Measurements from ENCODE around the gene ESRRG. TPM values are rescaled to one million over a fixed set of nuclear protein-coding genes. Genes with fewer than 3 reads are reported as not detected.
"Not testable (repeated sequence)": the region's sequence is repeated elsewhere in the genome, so short reads cannot be mapped to it uniquely, and the experiment has no call there.

The ESRRG gene
- total RNA-seq, 2 experiments from 2014 or later: not detected

- ChIA-PET POLR2A (no interaction called here), CTCF (no interaction called here)
- DNase-seq: no peak
- Mint-ChIP-seq H3K27me3 (no peaks in the 10 kb centered on the region), H3K27ac (no peak overlapping the region), H3K4me3 (no peak overlapping the region), H3K9me3 (no peaks in the 10 kb centered on the region), H3K36me3 (ENCODE audit: low read depth) (no peaks in the 10 kb centered on the region), H3K4me1 (no peaks in the 10 kb centered on the region)
These were observed 8.3 kb upstream of the ESRRG start for GRCh38 chr1:216731562-216731961.

DNA sequence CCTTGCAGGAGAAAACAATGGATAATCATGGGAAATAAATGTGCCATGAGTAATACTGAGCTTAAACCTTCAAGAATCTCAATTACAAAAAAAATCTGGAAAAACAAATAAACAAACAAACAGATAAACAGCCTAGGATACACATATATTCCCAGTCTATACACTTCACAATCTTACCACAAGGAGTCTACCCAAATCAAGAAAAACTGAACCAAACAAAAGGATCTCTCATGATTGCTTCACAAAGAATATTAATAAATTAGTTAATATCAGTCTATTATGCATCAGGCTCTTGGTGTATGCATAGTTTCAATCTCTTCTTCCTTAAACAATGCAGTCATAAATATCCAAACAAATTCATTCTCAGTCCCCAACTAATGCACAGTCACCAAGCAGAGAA, 3.2 kb upstream of the ESRRG start:
- Mint-ChIP-seq H3K4me3 (no peak overlapping the region), H3K27me3 (peaks cover 7% of the 10 kb centered on the region), H3K9me3 (no peaks in the 10 kb centered on the region), H3K4me1 (no peaks in the 10 kb centered on the region), H3K27ac (no peak overlapping the region), H3K36me3 (ENCODE audit: low read depth) (no peaks in the 10 kb centered on the region)
- POLR2A ChIA-PET: no interaction called here
- CTCF ChIA-PET: no interaction called here
- no peak for DNase-seq

DNA sequence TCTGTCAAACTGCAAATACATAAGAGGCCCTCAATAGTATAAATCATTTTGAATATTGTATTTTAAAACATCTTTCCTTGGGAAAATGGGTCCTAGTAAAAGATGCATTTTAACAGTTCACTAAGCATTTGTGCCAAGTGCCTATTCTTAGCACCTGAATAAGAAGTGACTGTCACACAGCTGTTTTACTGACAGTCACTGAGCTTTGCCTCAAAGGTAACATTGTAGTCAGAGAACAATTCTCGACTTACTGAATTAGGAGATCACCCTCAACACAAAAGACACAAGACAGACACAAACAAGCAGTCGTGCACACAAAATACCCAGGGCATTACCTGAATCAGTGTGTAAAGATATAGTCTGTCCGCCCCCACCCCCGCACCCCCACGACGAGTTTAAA, 408 bp downstream of the ESRRG start:
- no peak overlapping the region for H3K27ac Mint-ChIP-seq
- no peaks in the 10 kb centered on the region for H3K9me3 Mint-ChIP-seq
- DNase-seq: no peak
- H3K36me3 Mint-ChIP-seq (ENCODE audit: low read depth): no peaks in the 10 kb centered on the region
- CTCF ChIA-PET: no interaction called here
- H3K27me3 Mint-ChIP-seq: peaks cover 7% of the 10 kb centered on the region
- POLR2A ChIA-PET: no interaction called here
- H3K4me3 Mint-ChIP-seq: no peak overlapping the region
- H3K4me1 Mint-ChIP-seq: no peaks in the 10 kb centered on the region

DNA sequence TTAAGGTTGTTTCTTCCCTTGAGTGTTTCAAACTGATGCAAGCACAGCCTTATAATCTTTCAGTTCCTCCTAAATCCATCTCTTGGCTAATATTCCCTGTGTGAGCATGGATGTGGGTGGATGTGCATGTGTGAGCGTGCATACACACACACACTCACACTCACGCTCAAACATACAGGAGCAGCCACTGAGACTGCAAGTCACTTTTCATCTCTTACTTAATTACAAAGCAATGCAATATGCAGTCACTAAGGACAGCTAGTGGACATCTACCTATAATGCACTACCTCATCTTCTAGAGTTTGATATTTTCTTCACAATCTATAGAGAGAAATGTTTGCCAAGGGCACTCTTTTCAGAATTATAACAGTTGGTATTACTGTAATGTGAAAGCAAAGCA, 1.4 kb downstream of the ESRRG start:
- ChIA-PET POLR2A (no interaction called here), CTCF (no interaction called here)
- Mint-ChIP-seq H3K4me1 (no peaks in the 10 kb centered on the region), H3K4me3 (no peak overlapping the region), H3K27me3 (peaks cover 7% of the 10 kb centered on the region), H3K27ac (no peak overlapping the region), H3K9me3 (no peaks in the 10 kb centered on the region), H3K36me3 (ENCODE audit: low read depth) (no peaks in the 10 kb centered on the region)
- DNase-seq: no peak

- ChIA-PET CTCF (no interaction called here), POLR2A (no interaction called here)
- DNase-seq: no peak
- no peak overlapping the region for H3K27ac Mint-ChIP-seq
- no peak overlapping the region for H3K4me3 Mint-ChIP-seq
- H3K27me3 Mint-ChIP-seq: peaks cover 7% of the 10 kb centered on the region
- H3K4me1 Mint-ChIP-seq: no peaks in the 10 kb centered on the region
- no peaks in the 10 kb centered on the region for H3K36me3 Mint-ChIP-seq (ENCODE audit: low read depth)
- no peaks in the 10 kb centered on the region for H3K9me3 Mint-ChIP-seq
These were observed 2.2 kb downstream of the ESRRG start for GRCh38 chr1:216721062-216721461.

DNA sequence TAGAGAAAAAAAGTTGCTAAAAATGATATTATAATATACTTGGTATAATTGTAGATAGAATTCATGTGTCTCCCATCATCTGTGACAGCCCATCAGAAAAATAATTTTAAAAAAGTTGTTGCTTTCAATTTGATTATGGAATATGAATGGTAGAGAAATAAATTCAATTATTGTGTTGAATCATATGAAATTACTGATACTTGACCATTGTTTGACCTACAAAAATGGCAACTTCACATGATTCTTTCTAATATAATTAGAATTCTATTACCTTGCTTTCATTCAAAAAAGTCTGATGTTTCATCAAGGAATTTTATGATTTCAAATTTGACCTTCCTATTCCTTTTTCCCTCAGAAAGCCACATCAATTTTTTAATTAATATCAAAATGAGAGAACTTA, 11.5 kb downstream of the ESRRG start:
- Mint-ChIP-seq H3K4me1 (no peaks in the 10 kb centered on the region), H3K4me3 (no peak overlapping the region), H3K27me3 (no peaks in the 10 kb centered on the region), H3K9me3 (no peaks in the 10 kb centered on the region), H3K36me3 (ENCODE audit: low read depth) (no peaks in the 10 kb centered on the region), H3K27ac (no peak overlapping the region)
- CTCF ChIA-PET: no interaction called here
- no peak for DNase-seq
- POLR2A ChIA-PET: no interaction called here

DNA sequence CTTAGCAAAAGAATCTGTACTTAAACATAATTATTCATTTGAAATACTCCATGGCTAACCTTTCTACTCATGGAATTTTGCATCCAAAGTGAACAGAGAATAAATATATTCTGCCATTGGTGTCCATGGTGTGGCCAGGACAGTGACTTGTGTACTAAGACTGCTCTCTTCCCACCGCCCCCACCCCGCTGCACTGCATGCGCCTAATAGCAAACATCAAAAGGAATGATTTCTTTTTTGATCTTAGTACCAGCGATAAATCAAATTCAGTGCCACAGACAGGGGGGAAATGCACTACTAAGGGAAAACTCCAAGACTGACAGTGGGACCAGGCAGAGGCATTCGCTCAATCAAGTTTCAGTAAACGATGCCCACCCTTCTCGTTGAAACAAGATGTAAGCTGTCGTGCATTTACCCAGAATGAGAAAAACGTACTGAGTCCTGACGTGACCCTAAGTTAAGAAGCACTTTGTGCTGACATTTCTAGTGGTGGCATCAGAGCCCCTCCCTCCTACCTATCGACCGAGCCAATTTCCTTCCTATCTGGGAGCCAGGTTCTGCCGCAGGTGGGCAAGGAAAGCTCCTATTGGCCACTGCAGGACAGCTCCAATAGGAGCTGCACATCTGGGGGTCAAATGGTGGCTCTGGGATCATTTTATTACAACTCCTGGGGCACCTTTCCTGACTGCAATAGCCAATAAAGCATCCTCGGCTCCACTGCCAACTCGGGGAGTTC, 12.5 kb downstream of the ESRRG start:
- no peak for DNase-seq
- Mint-ChIP-seq H3K27ac (no peak overlapping the region), H3K4me3 (no peak overlapping the region), H3K27me3 (no peaks in the 10 kb centered on the region), H3K9me3 (no peaks in the 10 kb centered on the region), H3K36me3 (ENCODE audit: low read depth) (no peaks in the 10 kb centered on the region), H3K4me1 (no peaks in the 10 kb centered on the region)
- ChIA-PET POLR2A (no interaction called here), CTCF (no interaction called here)

DNA sequence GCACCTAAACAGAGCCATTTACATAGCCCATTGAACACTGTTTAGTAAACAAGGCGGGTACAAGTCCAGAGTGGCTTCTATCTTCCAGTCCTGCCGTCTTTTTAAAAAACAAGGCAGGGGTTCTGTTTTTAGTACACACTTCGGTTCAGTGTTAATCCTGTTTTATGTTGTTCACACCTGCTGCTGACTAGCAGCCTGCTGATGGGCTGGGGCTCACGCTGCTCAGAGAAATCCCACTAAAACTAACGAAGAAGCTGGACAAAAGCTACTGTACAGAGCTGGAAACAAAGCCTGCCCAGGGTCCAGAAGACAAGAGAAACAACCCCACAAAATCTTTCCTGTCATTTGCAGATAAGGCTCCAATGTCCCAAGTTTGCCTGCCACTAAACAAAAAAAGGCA, 13.2 kb downstream of the ESRRG start:
- Mint-ChIP-seq H3K27me3 (no peaks in the 10 kb centered on the region), H3K4me1 (no peaks in the 10 kb centered on the region), H3K36me3 (ENCODE audit: low read depth) (no peaks in the 10 kb centered on the region), H3K27ac (no peak overlapping the region), H3K4me3 (no peak overlapping the region), H3K9me3 (no peaks in the 10 kb centered on the region)
- ChIA-PET POLR2A (no interaction called here), CTCF (no interaction called here)
- no peak for DNase-seq

GRCh38 chr1:216705676-216706075, 17.6 kb downstream of the ESRRG start:
- H3K27ac Mint-ChIP-seq: no peak overlapping the region
- H3K4me1 Mint-ChIP-seq: no peaks in the 10 kb centered on the region
- ChIA-PET CTCF (no interaction called here), POLR2A (no interaction called here)
- no peak for DNase-seq
- H3K27me3 Mint-ChIP-seq: no peaks in the 10 kb centered on the region
- H3K4me3 Mint-ChIP-seq: no peak overlapping the region
- peaks cover 4% of the 10 kb centered on the region for H3K9me3 Mint-ChIP-seq
- no peaks in the 10 kb centered on the region for H3K36me3 Mint-ChIP-seq (ENCODE audit: low read depth)

- DNase-seq; CTCF ChIA-PET; H3K4me1 Mint-ChIP-seq; H3K9me3 Mint-ChIP-seq; H3K36me3 Mint-ChIP-seq (ENCODE audit: low read depth); H3K4me3 Mint-ChIP-seq; H3K27me3 Mint-ChIP-seq; POLR2A ChIA-PET; H3K27ac Mint-ChIP-seq: not testable (repeated sequence)
These were observed 19.2 kb downstream of the ESRRG start for GRCh38 chr1:216704065-216704464.

GRCh38 chr1:216702170-216702569, 21.1 kb downstream of the ESRRG start:
- DNase-seq: no peak
- Mint-ChIP-seq H3K27me3 (no peaks in the 10 kb centered on the region), H3K27ac (no peak overlapping the region), H3K36me3 (ENCODE audit: low read depth) (no peaks in the 10 kb centered on the region), H3K9me3 (peaks cover 15% of the 10 kb centered on the region), H3K4me1 (no peaks in the 10 kb centered on the region), H3K4me3 (no peak overlapping the region)
- ChIA-PET CTCF (no interaction called here), POLR2A (no interaction called here)

DNA sequence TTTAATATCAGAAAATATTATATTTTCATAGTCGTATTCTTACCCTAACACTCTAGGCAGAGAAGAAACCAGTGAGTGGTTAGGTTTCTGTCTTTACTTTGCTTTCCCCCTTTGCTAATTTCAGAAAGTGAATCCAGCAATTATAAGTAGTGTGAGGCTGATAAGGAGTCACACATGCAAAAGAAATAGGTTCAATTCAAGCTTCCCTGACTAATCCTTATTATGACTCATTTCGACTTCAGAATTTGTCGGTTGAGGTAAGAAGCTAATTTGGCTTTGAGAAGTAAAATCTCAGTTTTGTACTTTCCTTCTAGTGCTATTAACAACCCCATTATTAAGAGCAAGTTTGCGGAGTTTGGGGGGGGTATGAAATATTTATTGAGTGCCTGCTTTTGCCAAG, 22.4 kb downstream of the ESRRG start:
- Mint-ChIP-seq H3K27me3 (no peaks in the 10 kb centered on the region), H3K4me1 (no peaks in the 10 kb centered on the region)
- CTCF ChIA-PET: no interaction called here

GRCh38 chr1:216691710-216692109, 31.5 kb downstream of the ESRRG start:
- H3K4me3 Mint-ChIP-seq: no peak overlapping the region
- no peaks in the 10 kb centered on the region for H3K36me3 Mint-ChIP-seq (ENCODE audit: low read depth)
- no peaks in the 10 kb centered on the region for H3K27me3 Mint-ChIP-seq
- H3K9me3 Mint-ChIP-seq: peaks cover 2% of the 10 kb centered on the region
- no peaks in the 10 kb centered on the region for H3K4me1 Mint-ChIP-seq
- POLR2A ChIA-PET: no interaction called here
- no peak overlapping the region for H3K27ac Mint-ChIP-seq
- DNase-seq: no peak
- CTCF ChIA-PET: no interaction called here

More for the DNA sequence above, 22.4 kb downstream of the ESRRG start:
- H3K36me3 Mint-ChIP-seq (ENCODE audit: low read depth): no peaks in the 10 kb centered on the region
- no peak for DNase-seq
- H3K9me3 Mint-ChIP-seq: peaks cover 16% of the 10 kb centered on the region
- no peak overlapping the region for H3K4me3 Mint-ChIP-seq
- POLR2A ChIA-PET: no interaction called here
- H3K27ac Mint-ChIP-seq: no peak overlapping the region

DNA sequence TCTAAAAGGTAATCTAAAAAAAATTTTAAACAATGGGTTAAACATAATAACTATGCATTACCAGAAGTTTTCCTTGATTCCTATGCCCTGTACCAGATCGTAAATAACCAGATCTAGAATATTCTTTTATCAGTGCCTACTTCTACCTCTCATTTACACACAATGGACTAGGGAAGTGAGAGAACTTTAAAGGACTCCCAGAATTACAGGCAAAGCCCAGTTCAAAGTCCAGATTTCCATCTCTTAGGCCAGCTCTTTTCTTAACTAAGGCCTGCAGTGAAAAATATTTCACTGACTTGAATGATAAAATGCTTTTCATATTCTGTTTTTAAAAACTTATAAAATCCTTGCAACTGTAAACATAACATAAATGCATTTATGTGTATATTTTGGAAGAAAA, 32.6 kb downstream of the ESRRG start:
- Mint-ChIP-seq H3K27ac (no peak overlapping the region), H3K4me3 (no peak overlapping the region), H3K9me3 (peaks cover 2% of the 10 kb centered on the region), H3K4me1 (no peaks in the 10 kb centered on the region), H3K27me3 (no peaks in the 10 kb centered on the region), H3K36me3 (ENCODE audit: low read depth) (no peaks in the 10 kb centered on the region)
- ChIA-PET CTCF (no interaction called here), POLR2A (no interaction called here)
- DNase-seq: no peak
